Superior temporal gyrus (tissue), 1 donor: ENCODE results near the gene ARHGAP31.
A peak's percentile ranks its signal among the peaks of the same experiment; 100 is the strongest.
"Not testable (repeated sequence)": the region's sequence is repeated elsewhere in the genome, so short reads cannot be mapped to it uniquely, and the experiment has no call there.

Experiments
- DNase-seq: peaks from one replicate; pipeline ENCODE4 v3.0.0-alpha.2; 2016; ENCODE audit errors: extremely low spot score

ARHGAP31 gene, protein sequence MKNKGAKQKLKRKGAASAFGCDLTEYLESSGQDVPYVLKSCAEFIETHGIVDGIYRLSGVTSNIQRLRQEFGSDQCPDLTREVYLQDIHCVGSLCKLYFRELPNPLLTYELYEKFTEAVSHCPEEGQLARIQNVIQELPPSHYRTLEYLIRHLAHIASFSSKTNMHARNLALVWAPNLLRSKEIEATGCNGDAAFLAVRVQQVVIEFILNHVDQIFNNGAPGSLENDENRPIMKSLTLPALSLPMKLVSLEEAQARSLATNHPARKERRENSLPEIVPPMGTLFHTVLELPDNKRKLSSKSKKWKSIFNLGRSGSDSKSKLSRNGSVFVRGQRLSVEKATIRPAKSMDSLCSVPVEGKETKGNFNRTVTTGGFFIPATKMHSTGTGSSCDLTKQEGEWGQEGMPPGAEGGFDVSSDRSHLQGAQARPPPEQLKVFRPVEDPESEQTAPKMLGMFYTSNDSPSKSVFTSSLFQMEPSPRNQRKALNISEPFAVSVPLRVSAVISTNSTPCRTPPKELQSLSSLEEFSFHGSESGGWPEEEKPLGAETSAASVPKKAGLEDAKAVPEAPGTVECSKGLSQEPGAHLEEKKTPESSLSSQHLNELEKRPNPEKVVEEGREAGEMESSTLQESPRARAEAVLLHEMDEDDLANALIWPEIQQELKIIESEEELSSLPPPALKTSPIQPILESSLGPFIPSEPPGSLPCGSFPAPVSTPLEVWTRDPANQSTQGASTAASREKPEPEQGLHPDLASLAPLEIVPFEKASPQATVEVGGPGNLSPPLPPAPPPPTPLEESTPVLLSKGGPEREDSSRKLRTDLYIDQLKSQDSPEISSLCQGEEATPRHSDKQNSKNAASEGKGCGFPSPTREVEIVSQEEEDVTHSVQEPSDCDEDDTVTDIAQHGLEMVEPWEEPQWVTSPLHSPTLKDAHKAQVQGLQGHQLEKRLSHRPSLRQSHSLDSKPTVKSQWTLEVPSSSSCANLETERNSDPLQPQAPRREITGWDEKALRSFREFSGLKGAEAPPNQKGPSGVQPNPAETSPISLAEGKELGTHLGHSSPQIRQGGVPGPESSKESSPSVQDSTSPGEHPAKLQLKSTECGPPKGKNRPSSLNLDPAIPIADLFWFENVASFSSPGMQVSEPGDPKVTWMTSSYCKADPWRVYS (N-terminal part only)

DNA sequence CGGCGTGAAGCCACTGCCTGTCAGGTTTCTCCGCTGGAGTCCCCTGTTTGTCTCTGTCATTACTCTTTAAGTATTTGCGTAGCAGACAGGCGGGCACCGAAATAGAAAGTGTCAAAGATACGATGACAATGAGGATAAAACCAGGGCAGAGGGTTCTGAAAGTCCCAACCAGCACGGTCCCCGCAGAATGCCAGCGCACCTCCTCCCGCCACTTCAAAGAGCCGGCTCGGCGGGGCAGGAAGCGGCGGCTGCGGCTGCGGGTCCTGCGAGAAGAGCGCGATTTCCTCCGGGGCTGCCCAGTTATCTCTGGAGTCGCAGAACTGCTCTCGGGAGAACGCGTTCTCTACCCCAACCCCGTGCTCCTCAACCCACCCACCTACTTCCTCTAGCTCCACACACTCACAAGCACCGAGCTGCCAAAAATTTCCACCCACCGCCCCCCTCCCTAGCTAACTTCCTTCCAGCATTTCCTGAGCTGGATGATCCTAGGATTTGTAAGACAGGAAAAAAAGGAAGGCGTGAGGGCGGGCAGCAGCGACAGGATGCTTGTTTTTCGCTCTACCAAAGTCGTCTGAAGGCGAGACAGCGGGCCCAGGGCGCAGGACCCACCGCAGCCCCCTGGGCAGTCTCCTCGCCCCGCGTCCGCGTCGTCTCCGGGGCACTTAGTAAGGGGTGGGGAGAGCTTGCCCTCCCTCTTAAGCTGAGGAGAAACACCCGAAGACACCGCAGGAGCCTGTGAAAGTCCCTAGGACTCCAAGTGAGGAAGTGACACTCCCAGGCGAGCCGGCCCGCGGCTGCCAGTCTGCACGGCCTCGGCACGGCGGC, at the start of gene ARHGAP31:
ARHGAP31 (plus strand) TSS at position 513 of the 825 bp plus-strand sequence. CDS start 522 bp downstream, outside the sequence.
- no peak for DNase-seq

DNA sequence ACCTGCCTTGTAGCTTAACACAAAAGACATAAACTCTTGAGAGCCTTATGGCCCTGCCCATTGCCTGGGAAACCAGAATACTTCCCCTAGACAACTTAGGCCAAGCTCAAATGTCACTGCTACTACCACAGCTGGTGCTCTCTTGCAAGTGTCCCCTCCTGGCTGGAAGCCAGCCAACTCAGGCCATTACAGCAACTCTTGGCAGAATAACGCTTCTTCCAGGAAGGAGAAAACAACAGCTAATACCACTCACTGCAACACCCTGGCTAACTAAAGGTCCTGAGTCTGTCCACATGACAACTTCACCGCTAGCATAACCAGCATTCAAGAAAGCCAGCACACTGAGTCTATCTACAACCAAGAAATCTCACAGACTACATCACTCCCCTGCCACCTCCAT, 48.4 kb upstream of the ARHGAP31 start:
- no peak for DNase-seq

DNA sequence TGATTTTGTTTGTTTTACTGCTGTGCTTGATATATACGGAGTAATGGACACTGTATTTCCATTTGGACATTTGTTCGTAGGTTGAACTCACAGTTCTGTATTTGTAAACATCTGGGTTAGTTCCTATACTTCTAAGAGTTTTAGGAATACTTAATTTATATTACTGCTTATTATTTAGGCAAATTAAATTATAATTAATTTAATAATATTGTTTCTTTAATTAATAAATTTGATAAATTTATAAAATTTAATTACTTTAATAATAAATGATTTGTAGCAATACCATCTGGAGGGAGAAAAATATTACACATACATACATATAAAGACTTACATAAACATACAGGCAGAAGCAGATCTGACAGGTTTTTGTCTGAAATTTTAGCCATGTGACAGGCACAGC, 39.0 kb upstream of the ARHGAP31 start:
- DNase-seq = no peak

DNA sequence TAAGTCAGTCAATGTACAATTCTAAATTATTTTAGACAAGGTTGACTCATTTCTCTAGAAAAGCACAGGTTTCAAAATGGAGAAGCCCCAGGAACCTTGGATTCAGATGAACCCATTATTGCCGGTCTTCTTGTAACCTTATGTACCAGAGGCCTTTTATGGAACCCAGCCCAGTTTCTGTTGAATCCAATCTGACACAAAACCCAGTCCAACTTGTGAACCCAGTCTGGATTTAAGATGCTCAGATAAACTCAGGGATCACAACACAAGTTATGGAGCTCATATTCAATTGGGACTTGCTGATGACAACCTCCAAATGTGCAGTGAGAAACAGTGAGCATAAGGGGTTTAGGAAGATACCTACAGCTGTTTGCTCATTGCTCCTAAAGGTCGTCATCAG, 37.1 kb upstream of the ARHGAP31 start:
- DNase-seq = no peak

DNA sequence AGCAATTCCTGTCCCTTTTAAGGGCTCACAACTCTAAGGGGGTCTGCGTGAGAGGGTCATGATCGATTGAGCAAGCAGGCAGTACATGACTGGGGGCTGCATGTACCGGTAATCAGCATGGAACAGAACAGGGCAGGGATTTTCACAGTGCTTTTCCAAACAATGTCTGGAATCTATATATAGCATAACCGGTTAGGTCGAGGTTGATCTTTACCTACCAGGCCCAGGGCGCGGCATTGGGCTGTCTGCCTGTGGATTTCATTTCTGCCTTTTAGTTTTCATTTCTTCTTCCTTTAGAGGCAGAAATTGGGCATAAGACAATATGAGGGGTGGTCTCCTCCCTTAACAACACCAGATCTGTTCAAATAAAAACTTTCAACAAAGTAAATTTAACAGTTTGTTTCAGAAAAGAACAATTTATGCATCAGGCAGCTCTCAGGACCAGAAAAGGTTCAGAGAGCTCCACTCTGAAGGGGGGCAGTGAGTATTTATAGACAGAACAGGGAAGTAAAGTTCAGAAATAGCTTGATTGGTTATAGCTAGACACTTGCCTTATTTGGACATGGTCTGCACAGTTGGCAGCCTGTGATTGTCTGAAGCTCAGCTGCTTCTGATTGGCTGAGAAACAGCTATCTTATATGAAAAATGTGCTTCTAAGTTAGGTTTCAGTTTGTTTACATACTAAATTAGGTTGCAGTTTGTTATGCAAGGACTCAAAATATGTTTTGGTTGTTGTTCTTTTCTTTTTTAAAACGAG, 36.4 kb upstream of the ARHGAP31 start:
- DNase-seq = no peak

DNA sequence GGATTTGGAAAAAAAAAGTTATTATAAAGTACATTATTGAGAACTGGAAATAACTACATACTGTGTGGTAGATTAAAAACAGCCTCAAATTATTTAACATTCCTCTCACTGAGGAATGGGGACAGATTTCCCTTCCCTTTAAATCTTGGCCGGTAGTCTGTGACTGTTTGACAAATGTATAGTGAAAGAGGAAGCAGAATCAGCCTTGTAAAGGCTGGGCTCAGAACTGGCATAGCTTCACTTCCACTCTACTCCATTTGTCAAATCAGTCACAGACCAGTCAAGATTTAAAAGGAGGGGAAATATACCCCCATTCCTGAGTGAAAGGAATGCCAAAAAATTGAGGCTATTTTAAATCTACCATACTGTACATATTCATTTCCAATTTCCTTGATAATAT, 35.3 kb upstream of the ARHGAP31 start:
- DNase-seq = no peak

DNA sequence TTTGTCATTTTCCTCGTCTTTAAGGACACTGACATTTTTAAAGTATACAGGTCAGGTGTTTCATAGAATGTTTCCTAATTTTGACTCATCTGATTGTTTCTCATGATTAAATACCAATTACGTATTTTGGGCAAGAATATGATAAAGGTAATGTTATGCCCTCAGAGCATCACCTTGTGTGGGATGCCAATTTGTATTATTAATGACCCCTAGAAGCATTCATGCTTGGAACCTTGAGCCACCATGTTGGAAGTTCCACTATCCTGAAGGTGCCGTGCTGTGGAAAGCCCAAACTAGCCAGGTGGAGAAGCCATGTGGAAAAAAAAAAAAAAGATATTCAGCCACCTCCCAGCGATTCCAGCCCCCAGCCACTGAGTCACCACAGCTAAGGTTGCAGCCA, 34.4 kb upstream of the ARHGAP31 start:
- DNase-seq = no peak

DNA sequence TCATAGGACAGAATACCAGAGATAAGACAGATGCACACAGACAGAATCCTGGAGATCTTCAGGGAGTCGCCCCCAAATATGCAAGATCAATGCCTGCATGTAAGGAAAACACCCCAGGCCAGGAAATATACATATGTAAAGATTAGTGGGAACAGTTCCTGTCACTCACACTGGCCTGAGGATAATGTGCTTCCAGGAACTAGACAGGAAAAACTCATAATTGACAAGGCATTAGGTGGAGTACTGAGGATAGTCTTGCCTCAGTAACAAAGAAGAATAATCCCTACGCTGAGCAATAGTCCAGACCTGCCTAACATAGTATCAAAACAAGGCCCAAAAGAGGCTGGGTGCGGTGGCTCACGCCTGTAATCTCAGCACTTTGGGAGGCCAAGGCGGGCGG, 33.1 kb upstream of the ARHGAP31 start:
- no peak for DNase-seq

DNA sequence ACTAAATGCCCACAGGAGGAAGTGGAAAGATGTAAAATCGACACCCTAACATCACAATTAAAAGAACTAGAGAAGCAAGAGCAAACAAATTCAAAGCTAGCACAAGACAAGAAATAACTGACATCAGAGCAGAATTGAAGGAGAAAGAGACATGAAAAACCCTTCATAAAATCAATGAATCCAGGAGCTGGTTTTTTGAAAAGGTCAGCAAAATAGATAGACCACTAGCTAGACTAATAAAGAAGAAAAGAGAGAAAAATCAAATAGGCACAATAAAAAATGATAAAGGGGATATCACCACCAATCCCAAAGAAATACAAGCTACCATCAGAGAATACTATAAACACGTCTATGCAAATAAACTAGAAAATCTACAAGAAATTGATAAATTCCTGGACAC, 24.0 kb upstream of the ARHGAP31 start:
- DNase-seq = not testable (repeated sequence)

DNA sequence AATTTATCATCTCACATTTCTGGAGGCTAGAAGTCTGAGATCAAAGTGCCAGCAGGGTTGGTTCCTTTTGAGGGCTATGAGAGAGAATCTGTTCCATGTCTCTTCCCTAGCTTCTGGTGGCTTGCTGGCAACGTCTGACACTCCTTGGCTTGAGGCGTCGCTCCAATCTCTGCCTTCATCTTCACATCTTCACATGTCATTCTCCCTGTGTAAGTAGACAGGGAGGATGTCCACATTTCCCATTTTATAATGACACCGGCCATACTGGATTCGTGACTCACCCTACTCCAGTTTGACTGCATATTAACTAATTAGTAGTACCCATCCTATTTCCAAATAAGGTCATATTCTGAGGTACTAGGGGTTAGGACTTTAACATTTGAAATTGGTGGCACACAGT, 17.5 kb upstream of the ARHGAP31 start:
- no peak for DNase-seq

DNA sequence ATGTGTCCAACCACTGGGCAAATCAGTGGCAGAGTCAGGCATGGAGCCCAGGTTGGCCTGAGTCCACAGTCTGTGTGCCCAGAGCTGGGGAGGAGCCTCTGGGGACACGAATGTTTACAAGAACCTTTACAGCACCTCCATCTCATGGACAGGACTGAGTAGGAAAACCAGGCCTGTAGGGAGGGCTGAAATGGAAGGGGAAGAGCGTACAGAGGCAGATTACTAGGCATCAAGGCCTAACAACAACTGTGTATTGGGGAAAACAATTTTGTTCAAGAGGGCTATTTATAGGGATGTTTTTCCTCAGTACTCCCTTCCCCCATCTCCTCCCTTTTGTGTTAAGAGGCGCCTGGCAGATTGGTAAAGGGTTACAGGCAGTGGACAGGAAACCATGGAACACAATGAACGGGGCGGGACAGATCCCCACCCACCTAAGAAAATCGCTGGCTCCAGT, 15.1 kb upstream of the ARHGAP31 start:
- peak; percentile 24 for DNase-seq

DNA sequence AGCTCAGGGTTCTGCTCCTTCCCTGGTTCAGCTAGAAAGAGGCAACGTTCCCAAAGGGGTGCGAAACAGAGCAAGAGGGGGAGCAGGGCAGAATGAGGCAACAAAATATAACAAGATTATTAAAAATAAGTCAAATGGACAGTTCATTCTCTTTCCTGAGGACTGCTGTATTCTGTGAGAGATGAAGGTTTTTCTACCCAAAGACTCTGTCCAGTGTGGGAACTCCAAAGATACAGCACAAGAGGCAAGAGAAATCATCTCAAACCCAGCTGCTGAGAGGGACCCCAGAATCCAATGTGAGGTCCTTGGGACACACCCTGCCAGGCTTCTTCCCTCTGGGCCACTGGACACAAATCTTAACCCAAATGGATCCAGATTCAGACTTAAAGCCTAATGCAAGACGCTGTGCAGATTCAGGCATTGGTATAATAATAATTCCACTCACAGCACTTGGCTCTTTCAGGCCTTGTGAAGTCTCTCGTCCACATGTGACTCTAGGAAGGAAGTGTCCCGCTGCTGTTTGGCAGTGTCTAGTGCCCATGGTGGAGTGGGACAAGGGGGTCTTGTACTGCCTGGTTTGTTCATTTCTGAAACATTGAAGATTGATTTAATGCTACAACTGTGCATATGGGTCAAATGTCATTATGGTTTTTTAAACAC, 14.5 kb upstream of the ARHGAP31 start:
- peak; percentile 28 for DNase-seq

DNA sequence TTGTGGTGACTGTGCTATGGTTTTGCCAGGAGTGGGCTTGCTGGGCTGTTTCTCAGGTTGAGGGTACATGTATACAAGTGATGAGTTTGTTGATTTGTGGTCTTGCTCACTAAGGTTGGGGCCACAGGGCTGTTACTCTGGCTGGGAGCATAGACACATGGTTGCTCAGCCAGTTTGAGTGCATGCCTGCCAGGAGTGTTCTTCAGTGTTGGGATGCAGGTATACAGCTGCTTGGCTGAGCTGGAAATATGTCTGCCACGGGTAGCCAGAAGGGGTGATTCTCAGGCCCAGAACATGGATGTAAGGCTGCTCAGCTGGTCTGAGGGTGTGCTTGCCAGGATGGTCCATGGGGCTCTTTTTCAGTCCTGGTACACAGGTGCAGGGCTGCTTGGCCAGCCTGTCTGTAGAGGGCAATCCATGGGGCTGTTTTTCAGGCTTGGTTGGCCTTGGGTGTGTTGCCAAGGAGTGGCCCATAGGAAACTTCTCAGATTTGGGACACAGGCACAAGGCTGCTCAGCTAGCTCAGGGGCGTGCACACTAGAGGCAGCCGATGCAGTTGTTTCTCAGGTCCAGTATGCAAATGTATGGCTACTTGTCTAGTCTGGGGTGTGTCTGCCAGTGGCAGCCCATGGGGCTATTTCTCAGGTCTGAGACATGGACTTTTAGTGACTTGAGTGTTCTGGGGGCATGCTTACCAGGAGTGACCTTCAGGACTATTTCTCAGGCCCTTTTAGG, 5.3 kb upstream of the ARHGAP31 start:
- DNase-seq = no peak

DNA sequence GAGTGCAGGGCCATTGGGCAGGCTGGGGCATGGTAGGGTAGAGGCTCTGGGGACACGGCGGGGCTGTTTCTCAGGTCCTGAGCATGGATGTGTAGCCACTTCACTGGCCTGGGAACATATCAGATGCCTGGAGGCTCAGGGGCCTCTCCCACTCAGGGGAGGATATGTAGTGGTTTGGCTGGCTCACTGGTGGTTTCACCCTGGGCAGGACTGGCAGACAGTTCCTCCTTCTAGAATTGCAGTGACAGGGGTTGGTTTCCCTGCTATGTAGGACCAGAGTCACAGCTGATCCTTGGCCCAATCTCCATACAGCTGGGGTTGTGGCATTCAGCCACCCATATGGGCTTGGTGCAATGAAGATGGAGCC, 4.8 kb upstream of the ARHGAP31 start:
- no peak for DNase-seq

DNA sequence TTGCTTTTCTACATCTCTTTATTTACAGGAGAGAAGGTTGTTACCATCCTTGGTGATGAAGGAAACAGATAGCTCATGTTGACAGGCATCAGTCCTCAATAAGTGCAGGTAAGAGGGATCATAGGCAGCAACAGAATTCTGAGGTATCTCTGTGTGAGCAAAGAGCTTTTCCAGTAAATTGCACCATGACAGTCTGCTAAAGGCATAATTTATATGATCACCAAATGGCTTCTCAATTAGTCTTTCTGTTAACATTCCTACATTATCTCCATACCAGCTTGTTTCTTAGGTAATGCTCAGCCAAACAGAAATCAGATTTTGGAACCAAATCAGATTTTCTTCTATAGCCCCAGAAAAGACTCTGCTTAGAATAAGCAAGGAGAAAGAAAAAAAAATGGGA, 3.6 kb upstream of the ARHGAP31 start:
- no peak for DNase-seq

DNA sequence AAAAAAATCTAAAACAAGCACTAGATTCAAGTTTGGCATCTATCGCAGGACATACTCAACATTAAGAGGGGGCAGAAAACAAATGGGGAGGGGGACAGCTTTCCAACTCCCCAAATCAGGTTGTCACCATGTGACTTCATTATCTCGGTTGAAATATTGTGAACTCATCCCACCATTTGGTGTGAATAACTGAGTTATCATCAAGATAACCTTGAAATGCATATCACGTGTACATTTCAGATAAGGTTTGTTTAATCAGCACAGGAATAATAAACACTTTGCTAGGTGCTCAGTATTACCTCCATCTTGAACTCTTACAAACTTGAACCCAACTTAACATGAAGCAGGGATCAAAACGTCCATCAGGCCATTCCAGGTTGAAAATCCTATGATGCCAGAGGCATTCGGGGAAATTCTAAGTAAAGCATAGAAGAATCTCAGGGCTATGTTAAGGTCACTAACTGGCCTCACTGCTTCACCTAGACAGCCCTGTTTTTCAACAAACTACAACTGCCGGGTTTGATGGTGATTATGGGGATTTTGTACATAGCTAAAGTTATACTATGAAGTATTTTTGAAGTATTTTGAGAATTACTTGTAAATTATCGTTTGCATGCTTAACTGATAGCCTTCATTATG, 3.0 kb upstream of the ARHGAP31 start:
- no peak for DNase-seq

DNA sequence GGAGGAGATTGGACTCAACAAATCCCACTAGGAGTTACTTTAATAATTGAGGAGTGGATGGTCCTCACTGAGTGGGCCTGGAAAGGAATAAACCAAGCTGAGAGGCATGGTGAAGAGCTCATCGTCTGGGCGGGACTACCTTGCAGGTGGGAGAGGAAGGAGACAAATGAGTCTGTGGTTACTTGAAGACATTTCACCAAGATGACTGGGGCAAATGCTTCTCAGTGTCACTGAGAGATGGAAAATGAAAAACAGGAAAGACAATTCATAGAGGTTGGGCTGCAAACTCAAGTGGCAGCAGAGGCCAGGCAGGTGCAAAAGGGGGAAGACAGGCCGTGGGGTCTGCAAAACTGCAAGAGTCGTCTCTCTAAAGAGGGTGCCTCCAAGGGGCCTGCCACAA, 1.5 kb upstream of the ARHGAP31 start:
- no peak for DNase-seq

DNA sequence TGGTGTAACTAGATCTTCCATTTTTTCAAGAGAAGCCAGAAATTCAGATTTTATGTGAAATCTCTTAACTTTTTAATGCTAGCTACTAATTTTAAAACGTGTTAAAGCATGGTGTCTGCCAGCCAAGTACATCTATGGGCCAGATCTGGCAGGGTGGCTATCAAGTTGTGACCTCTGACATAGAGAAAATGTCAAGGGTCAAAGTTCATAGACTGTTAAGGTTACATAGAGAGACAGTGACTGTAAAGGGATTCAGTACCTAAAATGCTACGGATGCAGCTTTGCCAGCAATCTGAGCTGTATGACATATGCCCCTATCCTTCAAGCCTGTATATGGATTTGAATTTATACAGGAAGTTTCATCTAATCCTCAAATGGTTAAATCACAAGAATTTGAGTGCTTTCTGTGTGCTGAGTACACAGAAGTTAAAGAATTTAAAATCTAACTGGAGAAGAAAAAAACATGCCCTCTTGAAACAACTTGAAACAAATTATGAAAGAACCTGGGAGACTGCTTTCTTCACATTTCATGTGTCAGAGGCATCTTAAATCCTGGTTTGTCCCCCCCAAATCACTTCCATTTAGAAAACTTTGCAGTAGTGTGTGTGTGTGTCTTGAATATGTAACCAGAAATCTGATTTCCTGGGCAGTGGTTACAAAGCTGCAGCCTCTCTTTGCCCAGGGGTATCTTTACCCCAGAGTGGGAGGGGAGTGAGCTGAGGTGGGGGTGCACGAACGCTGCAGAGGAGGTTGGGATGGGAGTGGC, 895 bp upstream of the ARHGAP31 start:
- DNase-seq = no peak
